Activated CD4-positive, CD25-positive, alpha-beta regulatory T cell treated with anti-CD3 and anti-CD28 coated beads, Interleukin-2, amount 50 U/mL, for 72 hours (primary cell): ENCODE measurements around the gene TRIM40.
A peak's percentile ranks its signal among the peaks of the same experiment; 100 is the strongest.
"Not testable (repeated sequence)": the region's sequence is repeated elsewhere in the genome, so short reads cannot be mapped to it uniquely, and the experiment has no call there.

Source experiments
- DNase-seq: peaks from one replicate; pipeline ENCODE4 v3.0.0; 2021

TRIM40 gene

GRCh38 chr6:30113841-30114240, 22.1 kb upstream of the TRIM40 start:
- no peak for DNase-seq

- DNase-seq = no peak
Observed at GRCh38 chr6:30116724-30117123, 19.2 kb upstream of the TRIM40 start.

- not testable (repeated sequence) for DNase-seq
Observed at GRCh38 chr6:30118691-30119090, 17.2 kb upstream of the TRIM40 start.

- no peak for DNase-seq
Observed at GRCh38 chr6:30121446-30122366, 14.2 kb upstream of the TRIM40 start.

GRCh38 chr6:30122515-30122914, 13.4 kb upstream of the TRIM40 start:
- no peak for DNase-seq

GRCh38 chr6:30127238-30128093, 8.5 kb upstream of the TRIM40 start:
- DNase-seq = no peak

- no peak for DNase-seq
Observed at GRCh38 chr6:30129265-30130178, 6.4 kb upstream of the TRIM40 start.

- DNase-seq = no peak
Observed at GRCh38 chr6:30130179-30130679, 5.7 kb upstream of the TRIM40 start.

- DNase-seq = peak; percentile 43
Observed at GRCh38 chr6:30130887-30131862, 4.8 kb upstream of the TRIM40 start.

GRCh38 chr6:30131947-30132497, 3.9 kb upstream of the TRIM40 start:
- no peak for DNase-seq

- DNase-seq = no peak
Observed at GRCh38 chr6:30135147-30135546, 793 bp upstream of the TRIM40 start.

GRCh38 chr6:30136570-30137286, 788 bp downstream of the TRIM40 start:
- DNase-seq = no peak

GRCh38 chr6:30140240-30140639, 4.3 kb downstream of the TRIM40 start:
- DNase-seq = not testable (repeated sequence)

GRCh38 chr6:30142665-30143064, 6.7 kb downstream of the TRIM40 start:
- no peak for DNase-seq

GRCh38 chr6:30143780-30144179, 7.8 kb downstream of the TRIM40 start:
- DNase-seq = no peak

- DNase-seq = no peak
Observed at GRCh38 chr6:30144811-30145210, 8.9 kb downstream of the TRIM40 start.

GRCh38 chr6:30145818-30146217, 9.9 kb downstream of the TRIM40 start:
- no peak for DNase-seq

GRCh38 chr6:30147096-30147495, 11.2 kb downstream of the TRIM40 start:
- DNase-seq = no peak

GRCh38 chr6:30149234-30149633, 13.3 kb downstream of the TRIM40 start:
- DNase-seq = no peak

GRCh38 chr6:30149858-30150550, 14.1 kb downstream of the TRIM40 start:
- no peak for DNase-seq
